HG02840 (cell line): Measurements from ENCODE around the gene CPVL.
"Not testable (repeated sequence)": the region's sequence is repeated elsewhere in the genome, so short reads cannot be mapped to it uniquely, and the experiment has no call there.

Source experiments
- ATAC-seq: cut with Tn5 transposase; IDR thresholded peaks from one replicate; pipeline ENCODE4 v1.9.1; 2021; ENCODE audit warnings: mild to moderate bottlenecking, moderate library complexity, moderate number of reproducible peaks; ENCODE audit not compliant: unreplicated experiment, low FRiP score

The CPVL gene

DNA sequence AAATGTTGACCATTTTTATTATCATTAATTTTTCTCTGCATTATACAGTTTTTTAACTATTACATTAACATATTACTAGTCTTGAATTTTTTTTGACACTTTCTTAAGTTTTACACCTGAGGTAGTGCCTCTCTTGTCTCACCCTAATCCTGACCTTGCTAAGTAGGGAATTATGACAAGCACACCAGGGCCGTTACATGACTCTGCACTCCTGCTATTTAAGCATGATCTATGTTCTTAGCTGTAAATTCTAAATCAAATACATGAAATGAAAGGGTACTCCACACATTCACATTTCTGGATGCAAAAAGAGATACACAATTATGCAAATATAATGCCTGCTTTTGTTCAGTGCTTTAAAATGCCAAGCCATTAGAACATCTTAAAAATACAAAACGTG lies 23.6 kb downstream of the CPVL start:
- ATAC-seq = no peak

DNA sequence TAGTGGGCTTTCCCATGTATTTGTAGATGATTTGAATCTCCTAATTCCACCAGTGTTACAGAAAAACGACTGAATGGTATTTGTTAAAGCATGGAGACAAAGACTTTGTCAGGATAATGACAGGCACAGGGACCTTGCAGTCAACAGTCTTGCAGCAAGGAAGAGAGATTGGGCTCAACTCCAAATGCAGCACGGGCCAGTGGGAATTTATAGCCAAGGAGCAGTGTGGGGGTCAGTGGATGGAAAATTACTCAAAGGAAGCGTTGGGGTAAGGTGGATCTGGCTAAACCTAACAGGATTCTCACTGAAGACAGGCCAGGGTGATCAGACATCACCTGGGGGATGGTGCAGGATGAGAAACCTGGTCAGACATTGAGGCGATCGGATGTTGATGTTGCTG lies 24.3 kb downstream of the CPVL start:
- no peak for ATAC-seq

DNA sequence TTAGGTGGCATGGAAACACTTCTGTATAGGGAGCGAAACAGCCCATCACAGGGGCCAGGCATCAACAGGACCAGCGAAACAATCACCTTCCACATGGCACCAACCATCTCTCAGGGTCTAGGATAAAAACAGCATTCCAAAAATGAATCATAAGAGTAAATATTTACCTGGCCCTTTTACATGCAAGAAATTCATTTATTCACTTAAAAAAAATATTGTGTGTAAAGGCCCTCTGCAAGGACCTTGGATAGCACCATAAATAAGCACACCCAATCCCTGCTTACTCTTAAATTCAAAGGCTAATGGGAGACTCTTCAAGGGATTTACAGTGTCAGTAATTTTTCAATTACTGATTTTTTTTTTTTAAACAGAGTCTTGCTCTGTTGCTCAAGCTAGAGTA lies 25.4 kb downstream of the CPVL start:
- ATAC-seq = no peak

DNA sequence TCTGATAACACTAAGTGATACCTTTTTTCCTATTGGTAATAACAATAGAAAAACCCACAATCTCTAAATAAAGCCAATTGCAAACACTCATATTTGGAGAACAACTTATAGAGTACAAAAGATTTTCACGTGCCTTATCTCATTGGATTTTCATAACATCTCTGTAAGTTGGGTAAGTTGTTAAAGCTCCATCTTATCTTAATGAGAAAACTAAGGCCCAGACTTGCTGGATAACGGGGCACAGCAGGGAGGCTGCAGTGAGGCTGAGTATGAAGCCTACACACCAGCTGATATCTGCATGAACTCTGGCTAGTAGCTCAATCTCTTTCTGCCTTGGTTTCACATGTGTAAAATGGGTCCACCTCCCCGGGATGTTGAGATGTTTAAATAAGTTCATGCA lies 26.8 kb downstream of the CPVL start:
- no peak for ATAC-seq

DNA sequence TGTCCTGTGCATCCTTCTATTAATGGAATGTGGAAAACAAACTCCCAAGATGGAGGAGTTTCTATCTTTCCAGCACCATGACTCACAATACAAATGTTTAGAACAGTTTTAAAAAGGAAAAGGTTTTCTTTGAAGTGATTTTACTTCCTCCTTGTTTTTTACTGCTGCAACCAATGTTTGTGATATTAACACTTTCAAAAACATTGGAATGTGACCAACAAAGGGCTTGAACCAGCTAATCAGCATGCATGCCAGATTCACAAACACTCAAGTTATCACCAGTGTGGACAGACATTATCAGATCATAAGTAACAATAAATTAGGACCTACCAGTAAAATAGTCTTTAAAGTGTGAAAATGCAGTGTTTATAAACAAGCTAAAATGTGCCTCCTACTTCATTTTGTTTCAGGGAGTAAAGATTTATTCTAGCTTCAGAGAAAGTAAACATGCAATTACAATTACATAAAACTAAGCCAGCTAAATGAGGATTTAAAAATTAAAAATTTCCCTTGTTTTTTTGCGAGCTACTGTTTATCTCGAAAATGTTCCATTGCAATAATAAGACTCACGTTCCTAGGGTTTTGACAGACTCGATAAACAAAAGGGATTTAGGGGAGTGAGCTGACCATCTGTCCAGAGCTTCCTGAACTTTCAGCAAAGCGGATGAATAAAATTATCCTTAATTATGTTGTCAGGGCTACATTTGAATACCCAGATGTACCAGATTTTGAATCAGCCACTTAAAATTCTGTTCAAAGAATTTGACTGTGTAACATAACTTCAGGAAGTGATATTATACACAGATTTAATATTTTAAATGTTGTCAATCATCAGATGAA lies 29.8 kb downstream of the CPVL start:
- ATAC-seq = no peak

DNA sequence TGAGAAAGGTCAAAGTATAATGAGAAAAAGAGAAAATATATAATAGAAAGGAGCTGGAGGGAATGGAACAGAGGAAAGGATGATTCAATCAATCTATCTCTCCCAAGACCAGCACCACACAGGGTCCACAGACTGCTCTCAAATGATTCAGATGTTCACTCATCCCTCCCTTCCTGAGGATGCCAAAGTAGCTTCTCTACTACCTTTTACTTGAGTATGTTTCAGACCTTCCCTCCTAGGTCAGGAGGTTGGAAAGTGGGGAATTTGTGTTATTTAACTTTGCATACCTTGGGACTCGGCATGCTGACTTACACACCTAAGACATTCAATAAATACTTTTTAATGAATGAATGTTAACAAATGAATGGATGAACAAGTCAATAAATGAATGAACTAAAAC lies 30.6 kb downstream of the CPVL start:
- no peak for ATAC-seq

DNA sequence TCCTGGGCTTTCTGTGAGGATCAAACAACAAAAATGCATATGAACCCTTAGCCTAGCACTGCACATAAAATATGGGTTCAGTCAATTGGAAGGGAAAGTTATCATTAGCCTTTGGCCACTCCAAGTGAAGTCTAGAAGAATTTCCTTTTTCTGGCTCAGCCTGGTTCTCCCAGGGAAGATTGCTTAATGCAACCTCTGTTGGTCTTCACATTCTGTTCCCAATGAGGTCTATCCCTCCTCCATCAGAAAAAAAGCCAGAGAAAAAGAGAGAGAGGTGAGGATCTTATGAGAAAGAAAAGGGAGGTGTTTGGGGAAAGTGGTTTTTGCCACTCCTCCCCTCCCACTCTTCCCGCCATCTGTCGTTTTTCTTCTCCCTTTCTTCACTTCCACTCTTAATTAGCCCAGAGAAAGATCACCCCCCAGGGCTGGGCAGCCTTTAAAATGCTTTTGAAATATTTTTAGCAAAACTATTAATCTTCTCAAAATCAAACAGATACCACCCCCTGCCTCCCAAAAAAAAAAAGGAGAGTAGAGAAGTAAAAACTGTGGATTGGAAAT lies 31.1 kb downstream of the CPVL start:
- no peak for ATAC-seq

DNA sequence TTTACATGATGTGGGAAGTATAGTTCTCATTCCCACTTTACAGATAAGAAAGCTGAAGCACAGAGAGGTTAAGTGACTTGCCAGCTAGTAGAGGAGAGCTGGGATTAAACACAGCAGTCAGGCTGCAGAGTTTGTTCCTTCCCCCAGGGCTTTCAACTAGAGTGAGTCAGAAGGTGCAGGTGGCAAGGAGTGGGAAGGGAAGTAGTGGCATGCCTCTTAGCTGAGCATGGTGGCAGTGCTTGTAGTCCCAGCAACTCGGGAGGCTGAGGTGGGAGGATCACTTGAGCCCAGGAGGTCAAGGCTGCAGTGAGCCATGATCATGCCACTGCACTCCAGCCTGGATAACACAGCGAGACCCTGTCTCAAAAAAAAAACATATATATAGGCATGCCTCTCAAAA lies 32.1 kb downstream of the CPVL start:
- ATAC-seq = not testable (repeated sequence)

DNA sequence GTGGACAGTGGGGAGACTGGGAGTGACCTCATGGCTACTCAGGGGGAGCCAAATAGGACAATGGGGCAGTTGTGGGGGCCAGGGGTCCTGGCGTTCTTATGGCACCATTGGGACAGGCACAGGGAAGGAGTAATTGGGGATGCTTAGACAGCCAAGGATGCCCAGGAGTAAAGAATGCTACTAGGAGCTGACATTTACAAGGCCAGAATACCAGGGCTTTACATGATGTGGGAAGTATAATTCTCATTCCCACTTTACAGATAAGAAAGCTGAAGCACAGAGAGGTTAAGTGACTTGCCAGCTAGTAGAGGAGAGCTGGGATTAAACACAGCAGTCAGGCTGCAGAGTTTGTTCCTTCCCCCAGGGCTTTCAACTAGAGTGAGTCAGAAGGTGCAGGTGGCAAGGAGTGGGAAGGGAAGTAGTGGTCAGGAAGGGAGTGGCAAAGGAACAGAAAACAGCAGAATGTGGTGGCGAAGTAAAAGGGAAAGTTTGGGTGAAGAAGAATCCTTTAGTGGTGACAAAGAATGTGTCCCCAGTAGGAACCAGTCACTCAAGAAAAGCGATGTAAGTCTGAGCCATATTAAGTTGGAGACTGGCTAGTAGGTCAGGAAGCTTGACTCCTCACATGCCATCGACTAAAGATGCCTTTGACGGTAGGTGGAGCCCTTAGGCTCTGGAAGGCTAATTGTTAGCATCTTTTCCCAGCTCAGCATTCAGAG lies 32.8 kb downstream of the CPVL start:
- no peak for ATAC-seq

DNA sequence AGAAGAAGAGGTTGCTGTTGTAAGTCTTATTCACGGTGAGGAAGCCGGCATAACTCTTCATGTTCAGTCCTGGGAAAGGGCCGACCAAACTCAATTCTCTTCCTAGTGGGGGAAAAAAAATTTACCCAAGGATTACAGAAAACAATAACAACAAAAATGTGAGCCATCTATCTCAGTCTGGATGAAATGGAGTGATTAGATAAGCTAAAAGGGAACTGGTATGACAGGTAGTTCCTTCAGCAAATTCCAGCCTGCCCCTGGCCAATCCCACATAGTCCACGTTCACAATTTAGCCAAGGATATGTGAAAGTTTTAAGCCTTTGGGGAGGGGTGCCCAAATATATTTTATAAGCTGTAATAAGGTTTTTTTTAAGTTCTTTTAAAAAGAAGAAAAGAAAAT lies 33.6 kb downstream of the CPVL start:
- ATAC-seq = no peak

DNA sequence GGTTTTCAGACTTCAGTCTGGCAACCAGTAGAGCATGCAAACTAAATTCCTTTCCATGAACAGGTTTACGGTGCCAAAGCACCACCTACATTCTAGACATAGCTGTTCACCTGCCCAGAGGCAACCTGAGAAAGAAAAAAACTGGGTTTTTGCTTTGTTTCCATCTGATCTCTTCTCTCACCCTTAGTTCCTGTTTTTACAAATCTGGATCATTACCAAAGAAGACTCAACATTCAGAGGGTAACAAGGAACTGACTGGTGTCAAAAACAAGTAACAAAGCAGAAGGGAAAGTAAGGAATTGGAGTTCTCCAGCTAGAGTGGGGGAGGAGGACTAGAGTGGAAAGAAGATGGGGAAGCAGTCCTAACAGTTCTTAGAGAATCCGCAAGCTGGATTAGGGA lies 36.4 kb downstream of the CPVL start:
- ATAC-seq = no peak

DNA sequence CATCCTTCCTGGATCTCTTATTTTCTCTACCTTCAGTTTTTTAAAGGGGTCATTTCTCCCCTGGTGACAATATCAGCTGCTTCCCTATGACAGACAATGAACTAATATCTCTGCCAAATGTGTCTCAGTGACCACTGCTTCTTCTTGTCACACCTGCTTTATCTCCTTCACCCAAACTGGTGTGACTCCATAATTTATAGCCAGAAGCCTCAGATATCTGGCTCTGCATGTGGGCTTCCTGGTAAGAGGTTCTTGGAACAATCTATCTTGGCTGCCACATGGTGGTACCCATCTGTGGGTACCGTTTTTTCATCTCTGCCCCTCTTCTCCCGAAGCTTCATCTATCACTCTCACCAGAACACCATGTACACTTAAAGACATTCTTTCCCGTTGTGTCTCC lies 37.0 kb downstream of the CPVL start:
- no peak for ATAC-seq

DNA sequence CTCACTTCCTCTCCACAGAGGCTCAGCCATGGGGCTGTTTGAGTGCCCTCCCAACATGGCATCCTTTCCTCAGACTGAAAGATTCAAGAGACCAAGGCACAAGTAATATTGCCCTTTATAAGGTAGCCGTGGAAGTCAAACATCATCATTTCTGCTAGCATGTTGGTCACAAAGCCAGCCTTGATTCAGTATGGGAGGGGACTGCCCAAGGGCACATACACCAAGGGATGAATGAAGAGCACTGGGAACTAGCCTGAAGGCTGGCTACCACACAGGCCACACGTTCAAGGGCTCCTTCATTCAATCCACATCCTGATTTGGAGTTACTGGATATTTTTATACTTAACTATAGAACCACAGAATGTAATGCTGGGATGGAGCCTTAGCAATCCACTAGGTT lies 39.3 kb downstream of the CPVL start:
- ATAC-seq = no peak

DNA sequence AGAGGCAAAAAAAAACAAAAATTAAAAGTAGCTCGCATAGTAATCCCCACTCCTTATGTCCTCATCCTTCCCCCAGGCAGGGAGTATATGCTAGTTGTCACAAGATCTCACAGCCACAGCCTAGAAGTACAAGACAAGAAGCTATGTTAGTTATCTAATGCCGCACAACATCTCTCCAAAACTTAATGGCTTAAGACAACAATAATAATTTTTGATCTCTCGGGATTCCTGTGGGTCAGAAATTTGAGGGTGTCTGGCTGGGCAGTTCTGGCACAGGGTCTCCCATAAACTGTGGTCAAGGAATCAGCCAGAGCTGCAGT lies 39.7 kb downstream of the CPVL start:
- ATAC-seq = no peak

DNA sequence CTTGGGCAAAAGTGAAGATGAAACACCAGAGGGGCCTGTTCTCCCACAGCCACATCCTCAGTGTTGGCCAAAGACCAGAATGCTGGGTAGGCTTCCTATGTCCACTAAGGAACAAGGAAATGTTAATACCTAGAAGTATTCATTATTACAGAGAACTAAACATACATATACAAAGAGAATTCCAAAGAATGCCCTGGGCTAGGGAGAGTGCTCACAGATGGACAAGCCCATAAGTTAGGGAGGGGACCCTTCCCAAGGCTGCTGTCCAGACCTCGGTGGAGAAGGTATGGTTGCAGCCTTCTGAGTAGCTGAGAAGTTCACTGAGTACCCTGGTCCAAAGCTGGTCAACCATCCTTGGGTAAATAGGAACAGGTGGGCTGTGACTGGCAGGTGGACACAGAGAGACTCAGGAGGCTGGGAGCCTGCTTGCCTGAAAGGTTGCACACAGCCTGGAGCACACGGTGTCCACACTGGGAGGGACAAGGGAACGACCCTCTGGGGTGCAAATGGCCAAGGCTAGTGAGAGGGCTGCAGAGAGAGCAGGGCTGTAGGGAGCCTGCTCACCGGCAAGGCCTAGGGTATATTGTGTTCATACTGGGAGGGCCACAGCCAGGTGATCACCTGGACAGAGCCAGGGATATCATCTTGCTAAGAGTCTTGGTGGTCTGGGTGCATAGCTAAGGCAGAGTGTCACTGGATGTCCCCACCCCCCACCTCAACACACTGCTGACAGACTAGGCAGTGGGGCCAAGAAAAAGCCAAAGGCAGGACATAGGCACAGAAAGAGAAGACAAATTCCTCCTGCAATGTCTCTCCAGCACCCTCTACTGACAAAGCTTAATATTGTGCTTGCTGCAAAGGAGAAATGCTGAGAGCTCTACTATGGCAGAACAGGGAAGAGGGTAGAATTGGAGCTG lies 40.3 kb downstream of the CPVL start:
- no peak for ATAC-seq

DNA sequence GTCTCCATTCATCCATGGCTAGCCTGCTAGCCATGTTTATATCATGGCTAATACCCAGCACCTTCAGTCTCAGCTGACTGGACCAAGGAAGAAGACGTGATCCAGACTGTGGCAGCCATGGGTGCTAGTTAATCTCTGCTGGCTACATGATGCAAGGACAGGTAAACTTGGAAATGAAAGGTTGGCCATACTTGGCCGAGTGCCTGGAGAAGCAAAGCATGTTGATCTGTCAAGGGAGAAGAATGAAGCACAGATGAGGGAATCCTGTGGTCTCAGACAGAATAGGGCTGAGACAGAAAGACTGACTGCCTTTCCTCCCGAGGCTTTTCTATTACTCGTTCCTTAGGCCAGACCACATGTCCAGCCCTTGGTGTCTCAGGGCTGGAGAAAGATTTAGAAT lies 41.1 kb downstream of the CPVL start:
- no peak for ATAC-seq

DNA sequence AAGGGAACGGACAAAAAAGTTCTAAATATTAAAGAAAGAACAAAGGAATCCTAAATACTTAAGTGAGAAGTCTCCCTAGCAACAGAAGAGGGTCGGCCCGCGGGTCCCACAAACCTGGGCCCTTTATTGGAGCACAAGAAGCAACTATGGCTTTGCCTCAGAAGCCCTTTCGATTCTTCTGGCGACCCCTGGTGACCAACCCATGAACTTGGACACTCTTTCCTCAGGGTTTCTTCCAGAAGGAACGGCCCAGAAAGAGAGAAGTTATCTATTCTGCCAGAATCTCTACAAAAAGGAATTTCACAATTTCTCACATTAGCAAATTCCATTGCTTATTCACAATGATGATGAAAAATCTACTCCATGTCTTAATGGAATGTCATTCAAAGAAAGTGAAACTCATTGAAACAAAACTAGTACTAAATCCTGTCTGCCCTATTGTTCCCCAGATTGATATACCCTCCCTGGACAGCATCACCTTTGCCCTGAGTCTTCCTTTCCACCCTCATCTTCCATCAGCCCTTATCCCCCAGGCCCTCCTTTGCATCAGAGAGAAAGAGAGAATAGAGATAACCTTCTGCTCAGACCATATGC lies 43.7 kb downstream of the CPVL start:
- ATAC-seq = no peak

DNA sequence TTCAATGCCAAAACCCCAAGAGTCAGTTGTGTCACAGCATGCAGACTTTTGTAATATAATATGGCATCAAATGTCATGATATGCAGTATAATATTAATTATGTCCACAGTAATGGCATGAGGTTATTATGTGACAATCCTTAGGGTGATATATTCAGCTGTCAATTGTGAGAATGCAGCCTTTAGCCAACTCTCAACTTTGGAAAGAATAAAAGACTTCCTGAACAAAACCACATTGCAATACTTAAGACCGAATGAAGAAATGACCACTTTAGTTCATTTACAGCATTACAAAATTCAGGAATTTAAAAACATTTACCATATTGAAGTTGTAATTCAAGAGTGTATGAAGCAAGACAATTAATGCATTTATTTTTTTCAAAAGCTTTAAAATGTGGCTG lies 45.4 kb downstream of the CPVL start:
- ATAC-seq = no peak

DNA sequence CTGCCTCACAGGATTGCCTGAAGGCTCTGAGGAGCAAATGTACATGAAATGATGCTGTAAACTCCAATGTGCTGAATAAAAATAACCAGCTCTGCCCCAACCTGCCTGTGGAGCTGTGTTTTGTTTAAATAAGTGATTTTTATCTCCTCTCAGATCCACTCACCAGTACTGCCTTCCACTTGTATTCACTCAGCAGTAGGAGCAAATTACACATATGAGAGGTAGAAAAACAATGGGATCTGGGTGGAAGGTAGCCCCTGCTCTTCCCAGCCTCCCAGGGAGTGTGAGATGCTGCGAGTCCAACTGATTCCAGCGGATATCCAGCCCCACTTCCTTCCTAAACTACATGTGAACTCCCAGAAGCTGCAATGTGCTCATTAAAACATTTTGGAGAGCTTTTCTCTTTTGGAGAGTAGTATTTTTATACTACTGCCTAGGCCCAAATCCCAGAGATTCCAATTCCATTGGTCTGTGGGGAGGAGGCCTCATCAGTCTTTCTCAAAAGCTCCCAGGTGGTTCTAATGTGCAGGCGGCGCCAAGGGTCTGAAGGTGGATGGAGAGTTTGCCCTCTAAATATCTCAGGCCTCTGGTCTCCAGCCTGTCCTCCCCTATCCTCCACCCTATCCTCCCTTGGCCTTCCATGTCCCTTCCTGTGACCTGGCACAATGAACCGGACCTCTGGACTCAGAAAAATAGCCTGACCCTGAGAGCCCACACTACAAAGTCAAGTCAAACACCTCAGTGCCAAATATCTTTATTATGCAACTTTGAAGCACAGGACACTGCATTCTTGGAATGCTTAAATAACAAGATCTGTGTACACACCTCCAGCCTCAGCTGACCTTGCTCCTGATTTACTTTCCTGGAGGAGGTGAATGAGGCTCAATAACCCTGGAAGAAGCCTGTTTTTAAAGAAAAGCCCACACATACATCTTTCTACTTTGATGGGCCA lies 46.2 kb downstream of the CPVL start:
- ATAC-seq = no peak

DNA sequence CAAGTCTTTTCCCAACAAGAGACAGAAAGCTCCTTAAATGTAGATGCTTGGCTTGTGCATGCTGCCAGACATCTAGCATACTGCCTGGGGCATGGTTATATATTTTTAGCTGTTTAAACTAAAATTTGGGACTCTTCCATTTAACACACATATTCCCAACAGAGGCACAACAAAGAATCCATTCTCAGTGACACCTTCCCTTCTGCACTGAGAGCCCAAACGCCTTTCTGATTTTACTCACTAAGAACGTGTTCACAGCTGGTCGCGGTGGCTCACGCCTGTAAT lies 49.9 kb downstream of the CPVL start:
- no peak for ATAC-seq
